HepG2 (cell line): ENCODE measurements around the gene EFNA3. TPM values are rescaled to one million over a fixed set of nuclear protein-coding genes. Genes with fewer than 3 reads are reported as not detected.

Experiments used
- MIXL1 ChIP-seq: IDR thresholded peaks from 2 replicates; pipeline ENCODE4 v1.6.1; 2016
- MYNN ChIP-seq: sonication (generic); formaldehyde crosslinking; IDR thresholded peaks from 2 replicates; pipeline ENCODE4 v1.4.0; 2020; ENCODE audit warnings: mild to moderate bottlenecking, low read depth, missing genetic modification reagents
- ZNF629 ChIP-seq: sonication (generic); formaldehyde crosslinking; conservative IDR thresholded peaks from 2 replicates; pipeline ENCODE4 v1.5.0; 2020; ENCODE audit warnings: missing genetic modification reagents
- ZNF816 ChIP-seq: sonication (generic); formaldehyde crosslinking; IDR thresholded peaks from 2 replicates; pipeline ENCODE4 v1.8.0; 2022; ENCODE audit warnings: missing genetic modification reagents, mild to moderate bottlenecking, borderline replicate concordance
- polyA plus RNA-seq, 8 experiments: library from polyadenylated mRNA; depleted of rRNA in 3 of 8; stranded (reverse) in 7 of 8; unstranded in 1 of 8; fragments of >200 nt; fragmentation: Illumina TruSeq in 4 of 8; extraction: Trizol in 4 of 8; gene quantifications; 2 replicates each; pipeline versions ENCODE4 v1.2.1 to v1.2.3, GENCODE V29; 2011 to 2016; ENCODE audit warnings: low read depth in 4 of 8, missing spikeins in 1 of 8, mixed read lengths in 1 of 8; ENCODE audit not compliant: insufficient read depth in 1 of 8
- total RNA-seq, 5 experiments: library from RNA; depleted of rRNA; stranded (reverse); fragments of >200 nt; fragmentation: Illumina TruSeq; extraction: Trizol; gene quantifications; 2 replicates each; pipeline ENCODE4 v1.2.3, GENCODE V29; 2016; ENCODE audit warnings: low read depth in 1 of 5
- TF ChIP-seq, protein P1 (sequence below): sonication (generic); formaldehyde crosslinking; IDR thresholded peaks from 2 replicates; pipeline ENCODE4 v1.4.0; 2020; ENCODE audit warnings: mild to moderate bottlenecking, missing genetic modification reagents, borderline replicate concordance
- TF ChIP-seq, protein P2 (sequence below): IDR thresholded peaks from 2 replicates; pipeline ENCODE4 v1.6.1; 2016; ENCODE audit warnings: missing biosample characterization, missing genetic modification reagents, low read depth
- TF ChIP-seq, protein P3 (sequence below): sonication (generic); formaldehyde crosslinking; IDR thresholded peaks from 2 replicates; pipeline ENCODE4 v1.8.0; 2022; ENCODE audit warnings: low read depth, missing genetic modification reagents
- TF ChIP-seq, protein P4 (sequence below): sonication (generic); formaldehyde crosslinking; IDR thresholded peaks from 2 replicates; pipeline ENCODE4 v1.4.0; 2020; ENCODE audit warnings: missing genetic modification reagents
- TF ChIP-seq, protein P5 (sequence below): sonication (generic); formaldehyde crosslinking; IDR thresholded peaks from 2 replicates; pipeline ENCODE4 v1.4.0; 2020; ENCODE audit warnings: mild to moderate bottlenecking, missing genetic modification reagents
- TF ChIP-seq, protein P6 (sequence below): sonication (generic); formaldehyde crosslinking; IDR thresholded peaks from 2 replicates; pipeline ENCODE4 v1.4.0; 2020; ENCODE audit warnings: mild to moderate bottlenecking, low read depth, missing genetic modification reagents

Gene EFNA3
- total and polyA plus RNA-seq, 2 of the 13 experiments (the other 11 are each of a cell fraction or from before 2014, with no cell fraction given): 1.0 to 5.7 TPM

DNA sequence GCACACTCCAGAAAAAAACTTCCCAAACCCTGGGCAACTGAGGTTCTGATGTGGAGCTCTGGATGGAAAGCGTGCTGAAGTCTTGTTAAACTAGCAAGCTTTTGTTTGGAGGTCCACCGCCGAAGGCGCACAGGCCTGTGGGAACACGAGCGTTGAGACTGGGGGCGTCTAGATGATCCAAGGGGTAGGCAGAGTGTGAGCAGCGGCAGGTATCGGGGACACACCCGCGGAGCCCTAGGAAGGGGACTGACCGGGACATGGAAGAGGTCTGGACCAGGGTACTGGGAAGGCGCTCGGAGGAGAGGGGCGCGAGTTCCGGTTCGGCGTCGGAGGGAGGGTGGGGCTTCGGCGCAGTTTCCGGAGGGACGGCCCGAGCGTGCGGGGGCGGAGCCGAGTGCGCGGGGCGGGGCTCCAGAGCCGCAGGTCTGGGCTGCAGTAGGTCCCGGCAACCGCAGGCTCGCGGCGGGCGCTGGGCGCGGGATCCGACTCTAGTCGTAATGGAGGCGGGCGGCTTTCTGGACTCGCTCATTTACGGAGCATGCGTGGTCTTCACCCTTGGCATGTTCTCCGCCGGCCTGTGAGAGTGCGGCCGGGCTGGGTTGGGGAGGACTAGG lies 56.9 kb downstream of the EFNA3 start, which contains the start of gene SLC50A1 (continued):
- TF ChIP-seq, protein P1, sequence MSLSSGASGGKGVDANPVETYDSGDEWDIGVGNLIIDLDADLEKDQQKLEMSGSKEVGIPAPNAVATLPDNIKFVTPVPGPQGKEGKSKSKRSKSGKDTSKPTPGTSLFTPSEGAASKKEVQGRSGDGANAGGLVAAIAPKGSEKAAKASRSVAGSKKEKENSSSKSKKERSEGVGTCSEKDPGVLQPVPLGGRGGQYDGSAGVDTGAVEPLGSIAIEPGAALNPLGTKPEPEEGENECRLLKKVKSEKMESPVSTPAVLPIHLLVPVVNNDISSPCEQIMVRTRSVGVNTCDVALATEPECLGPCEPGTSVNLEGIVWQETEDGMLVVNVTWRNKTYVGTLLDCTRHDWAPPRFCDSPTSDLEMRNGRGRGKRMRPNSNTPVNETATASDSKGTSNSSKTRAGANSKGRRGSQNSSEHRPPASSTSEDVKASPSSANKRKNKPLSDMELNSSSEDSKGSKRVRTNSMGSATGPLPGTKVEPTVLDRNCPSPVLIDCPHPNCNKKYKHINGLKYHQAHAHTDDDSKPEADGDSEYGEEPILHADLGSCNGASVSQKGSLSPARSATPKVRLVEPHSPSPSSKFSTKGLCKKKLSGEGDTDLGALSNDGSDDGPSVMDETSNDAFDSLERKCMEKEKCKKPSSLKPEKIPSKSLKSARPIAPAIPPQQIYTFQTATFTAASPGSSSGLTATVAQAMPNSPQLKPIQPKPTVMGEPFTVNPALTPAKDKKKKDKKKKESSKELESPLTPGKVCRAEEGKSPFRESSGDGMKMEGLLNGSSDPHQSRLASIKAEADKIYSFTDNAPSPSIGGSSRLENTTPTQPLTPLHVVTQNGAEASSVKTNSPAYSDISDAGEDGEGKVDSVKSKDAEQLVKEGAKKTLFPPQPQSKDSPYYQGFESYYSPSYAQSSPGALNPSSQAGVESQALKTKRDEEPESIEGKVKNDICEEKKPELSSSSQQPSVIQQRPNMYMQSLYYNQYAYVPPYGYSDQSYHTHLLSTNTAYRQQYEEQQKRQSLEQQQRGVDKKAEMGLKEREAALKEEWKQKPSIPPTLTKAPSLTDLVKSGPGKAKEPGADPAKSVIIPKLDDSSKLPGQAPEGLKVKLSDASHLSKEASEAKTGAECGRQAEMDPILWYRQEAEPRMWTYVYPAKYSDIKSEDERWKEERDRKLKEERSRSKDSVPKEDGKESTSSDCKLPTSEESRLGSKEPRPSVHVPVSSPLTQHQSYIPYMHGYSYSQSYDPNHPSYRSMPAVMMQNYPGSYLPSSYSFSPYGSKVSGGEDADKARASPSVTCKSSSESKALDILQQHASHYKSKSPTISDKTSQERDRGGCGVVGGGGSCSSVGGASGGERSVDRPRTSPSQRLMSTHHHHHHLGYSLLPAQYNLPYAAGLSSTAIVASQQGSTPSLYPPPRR: 0 out of 2 replicates have a peak, but pooled peaks have one; percentile 15
- TF ChIP-seq, protein P2, sequence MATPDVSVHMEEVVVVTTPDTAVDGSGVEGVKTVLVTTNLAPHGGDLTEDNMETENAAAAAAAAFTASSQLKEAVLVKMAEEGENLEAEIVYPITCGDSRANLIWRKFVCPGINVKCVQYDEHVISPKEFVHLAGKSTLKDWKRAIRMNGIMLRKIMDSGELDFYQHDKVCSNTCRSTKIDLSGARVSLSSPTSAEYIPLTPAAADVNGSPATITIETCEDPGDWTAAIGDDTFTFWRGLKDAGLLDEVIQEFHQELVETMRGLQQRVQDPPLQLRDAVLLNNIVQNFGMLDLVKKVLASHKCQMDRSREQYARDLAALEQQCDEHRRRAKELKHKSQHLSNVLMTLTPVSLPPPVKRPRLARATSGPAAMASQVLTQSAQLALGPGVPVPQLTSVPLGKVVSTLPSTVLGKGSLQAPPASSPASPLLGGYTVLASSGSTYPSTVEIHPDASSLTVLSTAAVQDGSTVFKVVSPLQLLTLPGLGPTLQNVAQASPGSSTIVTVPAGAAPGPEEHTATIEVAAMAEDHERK: 0 out of 2 replicates have a peak, but pooled peaks have one; percentile 27
- 0 out of 2 replicates have a peak, but pooled peaks have one; percentile 4 for TF ChIP-seq ZNF629
- TF ChIP-seq MIXL1 (CRISPR knock-in tag): peak; percentile 17; the same call in 1 of the 2 replicates
- TF ChIP-seq, protein P3, sequence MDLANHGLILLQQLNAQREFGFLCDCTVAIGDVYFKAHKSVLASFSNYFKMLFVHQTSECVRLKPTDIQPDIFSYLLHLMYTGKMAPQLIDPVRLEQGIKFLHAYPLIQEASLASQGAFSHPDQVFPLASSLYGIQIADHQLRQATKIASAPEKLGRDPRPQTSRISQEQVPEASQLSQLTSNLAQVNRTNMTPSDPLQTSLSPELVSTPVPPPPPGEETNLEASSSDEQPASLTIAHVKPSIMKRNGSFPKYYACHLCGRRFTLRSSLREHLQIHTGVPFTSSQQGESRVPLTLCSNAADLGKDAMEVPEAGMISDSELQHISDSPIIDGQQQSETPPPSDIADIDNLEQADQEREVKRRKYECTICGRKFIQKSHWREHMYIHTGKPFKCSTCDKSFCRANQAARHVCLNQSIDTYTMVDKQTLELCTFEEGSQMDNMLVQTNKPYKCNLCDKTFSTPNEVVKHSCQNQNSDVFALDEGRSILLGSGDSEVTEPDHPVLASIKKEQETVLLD: no peak; the same call in 1 of the 2 replicates
- TF ChIP-seq ZNF816 (CRISPR knock-in tag): no peak
- TF ChIP-seq, protein P4, sequence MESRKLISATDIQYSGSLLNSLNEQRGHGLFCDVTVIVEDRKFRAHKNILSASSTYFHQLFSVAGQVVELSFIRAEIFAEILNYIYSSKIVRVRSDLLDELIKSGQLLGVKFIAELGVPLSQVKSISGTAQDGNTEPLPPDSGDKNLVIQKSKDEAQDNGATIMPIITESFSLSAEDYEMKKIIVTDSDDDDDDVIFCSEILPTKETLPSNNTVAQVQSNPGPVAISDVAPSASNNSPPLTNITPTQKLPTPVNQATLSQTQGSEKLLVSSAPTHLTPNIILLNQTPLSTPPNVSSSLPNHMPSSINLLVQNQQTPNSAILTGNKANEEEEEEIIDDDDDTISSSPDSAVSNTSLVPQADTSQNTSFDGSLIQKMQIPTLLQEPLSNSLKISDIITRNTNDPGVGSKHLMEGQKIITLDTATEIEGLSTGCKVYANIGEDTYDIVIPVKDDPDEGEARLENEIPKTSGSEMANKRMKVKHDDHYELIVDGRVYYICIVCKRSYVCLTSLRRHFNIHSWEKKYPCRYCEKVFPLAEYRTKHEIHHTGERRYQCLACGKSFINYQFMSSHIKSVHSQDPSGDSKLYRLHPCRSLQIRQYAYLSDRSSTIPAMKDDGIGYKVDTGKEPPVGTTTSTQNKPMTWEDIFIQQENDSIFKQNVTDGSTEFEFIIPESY (CRISPR knock-in tag): no peak
- no peak for TF ChIP-seq MYNN (CRISPR knock-in tag)
- TF ChIP-seq, protein P5, sequence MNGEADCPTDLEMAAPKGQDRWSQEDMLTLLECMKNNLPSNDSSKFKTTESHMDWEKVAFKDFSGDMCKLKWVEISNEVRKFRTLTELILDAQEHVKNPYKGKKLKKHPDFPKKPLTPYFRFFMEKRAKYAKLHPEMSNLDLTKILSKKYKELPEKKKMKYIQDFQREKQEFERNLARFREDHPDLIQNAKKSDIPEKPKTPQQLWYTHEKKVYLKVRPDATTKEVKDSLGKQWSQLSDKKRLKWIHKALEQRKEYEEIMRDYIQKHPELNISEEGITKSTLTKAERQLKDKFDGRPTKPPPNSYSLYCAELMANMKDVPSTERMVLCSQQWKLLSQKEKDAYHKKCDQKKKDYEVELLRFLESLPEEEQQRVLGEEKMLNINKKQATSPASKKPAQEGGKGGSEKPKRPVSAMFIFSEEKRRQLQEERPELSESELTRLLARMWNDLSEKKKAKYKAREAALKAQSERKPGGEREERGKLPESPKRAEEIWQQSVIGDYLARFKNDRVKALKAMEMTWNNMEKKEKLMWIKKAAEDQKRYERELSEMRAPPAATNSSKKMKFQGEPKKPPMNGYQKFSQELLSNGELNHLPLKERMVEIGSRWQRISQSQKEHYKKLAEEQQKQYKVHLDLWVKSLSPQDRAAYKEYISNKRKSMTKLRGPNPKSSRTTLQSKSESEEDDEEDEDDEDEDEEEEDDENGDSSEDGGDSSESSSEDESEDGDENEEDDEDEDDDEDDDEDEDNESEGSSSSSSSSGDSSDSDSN (CRISPR knock-in tag): 0 out of 2 replicates have a peak, but pooled peaks have one; percentile 32
- TF ChIP-seq, protein P6, sequence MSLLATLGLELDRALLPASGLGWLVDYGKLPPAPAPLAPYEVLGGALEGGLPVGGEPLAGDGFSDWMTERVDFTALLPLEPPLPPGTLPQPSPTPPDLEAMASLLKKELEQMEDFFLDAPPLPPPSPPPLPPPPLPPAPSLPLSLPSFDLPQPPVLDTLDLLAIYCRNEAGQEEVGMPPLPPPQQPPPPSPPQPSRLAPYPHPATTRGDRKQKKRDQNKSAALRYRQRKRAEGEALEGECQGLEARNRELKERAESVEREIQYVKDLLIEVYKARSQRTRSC: no peak
